Measurements from ENCODE around the gene NDE1.

Gene NDE1

DNA sequence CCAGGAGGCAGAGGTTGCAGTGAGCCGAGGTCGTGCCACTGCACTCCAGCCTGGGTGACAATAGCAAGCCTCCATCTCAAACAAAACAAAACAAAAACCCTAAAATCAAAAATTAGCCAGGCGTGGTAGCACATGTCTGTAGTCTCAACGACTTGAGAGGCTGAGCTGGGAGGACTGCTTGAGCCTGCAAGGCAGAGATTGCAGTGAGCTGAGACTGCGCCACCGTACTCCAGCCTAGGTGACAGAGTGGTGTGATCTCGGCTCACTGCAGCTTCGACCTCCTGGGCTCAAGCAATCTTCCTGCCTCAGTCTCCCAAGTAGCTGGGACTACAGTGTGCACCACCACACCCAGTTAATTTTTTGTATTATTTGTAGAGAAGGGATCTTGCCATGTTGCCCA lies 119.2 kb downstream of the NDE1 start:
- no peak for DNase-seq (ENCODE audit: low read depth)

- DNase-seq (ENCODE audit: low read depth), result no peak
Observed at GRCh38 chr16:15770107-15770506, 120.1 kb downstream of the NDE1 start.

- no peak for DNase-seq (ENCODE audit: low read depth)
Observed at GRCh38 chr16:15770512-15770911, 120.5 kb downstream of the NDE1 start.

DNA sequence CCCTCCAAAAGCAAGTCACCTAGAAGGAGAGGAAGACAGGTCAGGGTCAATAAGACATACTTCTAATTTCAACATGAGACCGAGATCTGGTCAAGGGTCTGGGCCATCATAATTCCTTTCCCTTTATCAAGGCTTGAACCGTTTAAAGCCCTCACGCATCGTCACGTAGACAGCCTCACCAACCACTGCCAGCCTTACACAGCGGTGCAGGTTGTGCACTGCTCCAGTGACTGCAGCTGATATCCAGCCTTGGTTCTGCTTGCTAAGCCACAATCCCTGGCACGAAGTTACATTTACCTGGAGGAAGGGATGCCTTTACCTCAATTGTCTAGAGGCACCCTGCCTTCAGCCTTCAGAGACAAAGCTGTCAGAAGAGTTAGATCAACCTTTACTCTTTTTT lies 121.6 kb downstream of the NDE1 start:
- DNase-seq (ENCODE audit: low read depth), result no peak

GRCh38 chr16:15772579-15773293 lies 122.7 kb downstream of the NDE1 start:
- DNase-seq (ENCODE audit: low read depth), result no peak

DNA sequence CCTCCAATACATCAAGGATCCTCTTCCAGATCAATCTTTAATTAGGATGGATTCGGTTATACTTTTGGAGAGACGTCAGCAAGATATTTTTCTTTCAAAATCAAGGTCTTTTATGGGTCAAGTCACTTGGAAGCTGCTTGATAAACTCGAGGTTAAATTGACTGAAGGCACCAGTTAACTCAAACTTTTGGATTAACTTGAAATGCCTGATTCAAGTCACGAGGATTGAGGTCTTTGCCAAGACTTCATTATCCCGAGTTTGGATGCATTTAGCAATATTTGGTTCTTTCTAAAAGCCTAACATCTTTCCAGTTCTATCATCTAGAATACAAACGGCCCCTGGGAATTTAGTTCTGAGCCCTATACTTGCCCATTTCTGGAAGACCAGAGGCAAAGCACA lies 123.9 kb downstream of the NDE1 start:
- no peak for DNase-seq (ENCODE audit: low read depth)

DNA sequence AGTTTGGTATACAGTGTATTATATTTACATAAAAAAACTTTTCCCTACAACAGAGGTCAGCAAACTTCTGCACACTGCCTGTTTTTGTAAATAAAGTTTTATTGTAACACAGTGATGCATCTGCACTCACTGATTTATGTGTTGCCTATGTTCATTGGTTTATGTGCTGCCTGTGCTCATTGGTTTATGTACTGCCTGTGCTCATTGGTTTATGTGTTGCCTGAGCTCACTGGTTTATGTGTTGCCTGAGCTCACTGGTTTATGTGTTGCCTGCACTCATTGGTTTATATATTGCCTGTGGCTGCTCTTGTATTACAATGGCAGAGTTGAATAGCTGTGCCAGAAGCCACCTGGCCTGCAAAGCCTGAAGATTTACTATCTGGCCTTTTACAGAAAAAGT lies 125.2 kb downstream of the NDE1 start:
- DNase-seq (ENCODE audit: low read depth), result no peak

- DNase-seq (ENCODE audit: low read depth), result no peak
Observed at GRCh38 chr16:15775663-15776304, 125.7 kb downstream of the NDE1 start.
